ENCODE measurements around the gene RFWD3. TPM values are rescaled to one million over a fixed set of nuclear protein-coding genes. Genes with fewer than 3 reads are reported as not detected.

Gene RFWD3
- total RNA-seq, 4 donors from 2014 or later = 13.5 to 32.8 (median 21.0) TPM

- H3K4me3 ChIP-seq = peak overlapping the region; percentile 78 to 93 (median 88)
- H3K4me1 ChIP-seq = peaks cover 0 to 51% (median 17%) of the 10 kb centered on the region in 4 donors
- no peak for TF ChIP-seq POLR2A (IDR thresholded peaks at IDR 0.05)
- no peak for TF ChIP-seq CTCF (IDR thresholded peaks at IDR 0.05)
- no peak for TF ChIP-seq EP300 (IDR thresholded peaks at IDR 0.05)
- no peaks in the 10 kb centered on the region for H3K36me3 ChIP-seq
- H3K27me3 ChIP-seq = no peaks in the 10 kb centered on the region
- WGBS, 2 donors = 1% methylated on average over 17 of the region's 17 CpGs
- H3K27ac ChIP-seq = peak overlapping the region; percentile 79 to 96 (median 94)
- no peak for DNase-seq (ENCODE audit: low spot score in 2 of 2)
- no peaks in the 10 kb centered on the region for H3K9me3 ChIP-seq
Measured at GRCh38 chr16:74605746-74606520, 60.7 kb downstream of the RFWD3 start.

DNA sequence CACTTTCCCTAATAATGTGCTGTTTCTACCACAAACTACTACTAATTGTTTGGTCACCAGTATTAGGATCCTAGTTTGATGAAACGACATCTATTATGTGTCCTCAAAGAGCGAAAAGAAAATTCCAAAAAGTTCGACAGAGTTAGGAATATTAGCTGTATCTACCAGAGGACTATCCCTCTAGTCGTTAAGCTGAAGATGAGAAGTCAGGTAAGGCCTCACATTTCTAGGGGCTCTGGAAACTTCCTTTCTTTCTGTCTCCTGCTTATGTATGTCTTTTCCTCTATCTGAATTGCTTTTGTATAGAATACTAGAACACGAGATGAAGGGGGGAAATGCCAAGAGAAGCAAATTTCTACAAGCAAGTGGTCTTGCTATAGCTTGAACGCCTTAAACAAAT lies 61.3 kb downstream of the RFWD3 start:
- Histone ChIP-seq H3K27me3 (no peaks in the 10 kb centered on the region), H3K36me3 (no peaks in the 10 kb centered on the region), H3K4me1 (peaks cover 0 to 54% (median 19%) of the 10 kb centered on the region in 4 donors), H3K27ac (peak overlapping the region in 2 of 4 donors; percentile 36 to 96), H3K4me3 (peak overlapping the region; percentile 78 to 93 (median 88)), H3K9me3 (no peaks in the 10 kb centered on the region)
- no peak for DNase-seq (ENCODE audit: low spot score in 2 of 2)
- TF ChIP-seq EP300 (IDR thresholded peaks at IDR 0.05) (no peak), CTCF (IDR thresholded peaks at IDR 0.05) (no peak), POLR2A (IDR thresholded peaks at IDR 0.05) (no peak)
- 27 to 33% methylated on average over 6 of the region's 6 CpGs for WGBS, 2 donors

GRCh38 chr16:74603848-74604247 lies 62.8 kb downstream of the RFWD3 start:
- H3K9me3 ChIP-seq = no peaks in the 10 kb centered on the region
- no peaks in the 10 kb centered on the region for H3K27me3 ChIP-seq
- H3K4me1 ChIP-seq = peaks cover 0 to 54% (median 19%) of the 10 kb centered on the region in 4 donors
- no peak for DNase-seq (ENCODE audit: low spot score in 2 of 2)
- H3K4me3 ChIP-seq = no peak overlapping the region
- TF ChIP-seq CTCF (IDR thresholded peaks at IDR 0.05) (no peak), POLR2A (IDR thresholded peaks at IDR 0.05) (no peak), EP300 (IDR thresholded peaks at IDR 0.05) (no peak)
- H3K36me3 ChIP-seq = peaks cover 0 to 3% (median 0%) of the 10 kb centered on the region in 3 donors
- WGBS, 2 donors = 60 to 61% methylated on average over 4 of the region's 4 CpGs
- H3K27ac ChIP-seq = no peak overlapping the region

GRCh38 chr16:74601126-74601871 lies 65.4 kb downstream of the RFWD3 start:
- H3K27me3 ChIP-seq = no peaks in the 10 kb centered on the region
- no peak overlapping the region for H3K4me3 ChIP-seq
- DNase-seq (ENCODE audit: low spot score in 2 of 2) = no peak
- 63 to 64% methylated on average over 9 of the region's 9 CpGs for WGBS, 2 donors
- TF ChIP-seq POLR2A (IDR thresholded peaks at IDR 0.05) (no peak), CTCF (IDR thresholded peaks at IDR 0.05) (no peak), EP300 (IDR thresholded peaks at IDR 0.05) (no peak)
- H3K27ac ChIP-seq = no peak overlapping the region
- H3K36me3 ChIP-seq = peaks cover 0 to 24% (median 0%) of the 10 kb centered on the region in 3 donors
- H3K4me1 ChIP-seq = peaks cover 0 to 45% (median 19%) of the 10 kb centered on the region in 4 donors
- no peaks in the 10 kb centered on the region for H3K9me3 ChIP-seq

DNA sequence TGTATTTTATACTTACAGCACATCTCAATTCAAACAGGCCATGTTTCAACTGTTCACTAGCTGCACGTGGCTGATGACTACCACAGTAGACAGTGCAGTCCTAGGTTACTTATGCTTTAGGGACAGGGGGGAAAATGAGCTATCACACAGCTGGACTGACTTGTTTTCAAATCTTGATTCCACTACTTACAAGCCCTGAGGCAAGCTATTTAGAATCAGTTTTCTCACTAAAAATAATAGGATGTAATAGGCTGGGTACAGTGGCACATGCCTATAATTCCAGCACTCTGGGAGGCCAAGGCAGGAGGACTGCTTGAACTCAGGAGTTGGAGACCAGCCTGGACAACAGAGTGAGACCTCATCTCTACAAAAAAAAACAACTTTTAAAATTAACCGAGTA lies 70.1 kb downstream of the RFWD3 start:
- TF ChIP-seq CTCF (IDR thresholded peaks at IDR 0.05) (no peak), EP300 (IDR thresholded peaks at IDR 0.05) (no peak), POLR2A (IDR thresholded peaks at IDR 0.05) (no peak)
- 92 to 97% methylated on average over 2 of the region's 2 CpGs for WGBS, 2 donors
- peaks cover 0 to 29% (median 0%) of the 10 kb centered on the region in 3 donors for H3K36me3 ChIP-seq
- H3K4me1 ChIP-seq = peaks cover 0 to 28% (median 10%) of the 10 kb centered on the region in 4 donors
- H3K27me3 ChIP-seq = no peaks in the 10 kb centered on the region
- no peak overlapping the region for H3K27ac ChIP-seq
- no peak for DNase-seq (ENCODE audit: low spot score in 2 of 2)
- no peaks in the 10 kb centered on the region for H3K9me3 ChIP-seq
- no peak overlapping the region for H3K4me3 ChIP-seq
